NCI-H2171 treated with DMSO at 0.1 percent for 48 hours (cell line): ENCODE data around the gene GPN2.
"Not testable (repeated sequence)": the region's sequence is repeated elsewhere in the genome, so short reads cannot be mapped to it uniquely, and the experiment has no call there.

Source experiments
- DNase-seq: peaks from one replicate; lab custom pipeline; 2025; lab: John Stamatoyannopoulos, UW

Gene GPN2

DNA sequence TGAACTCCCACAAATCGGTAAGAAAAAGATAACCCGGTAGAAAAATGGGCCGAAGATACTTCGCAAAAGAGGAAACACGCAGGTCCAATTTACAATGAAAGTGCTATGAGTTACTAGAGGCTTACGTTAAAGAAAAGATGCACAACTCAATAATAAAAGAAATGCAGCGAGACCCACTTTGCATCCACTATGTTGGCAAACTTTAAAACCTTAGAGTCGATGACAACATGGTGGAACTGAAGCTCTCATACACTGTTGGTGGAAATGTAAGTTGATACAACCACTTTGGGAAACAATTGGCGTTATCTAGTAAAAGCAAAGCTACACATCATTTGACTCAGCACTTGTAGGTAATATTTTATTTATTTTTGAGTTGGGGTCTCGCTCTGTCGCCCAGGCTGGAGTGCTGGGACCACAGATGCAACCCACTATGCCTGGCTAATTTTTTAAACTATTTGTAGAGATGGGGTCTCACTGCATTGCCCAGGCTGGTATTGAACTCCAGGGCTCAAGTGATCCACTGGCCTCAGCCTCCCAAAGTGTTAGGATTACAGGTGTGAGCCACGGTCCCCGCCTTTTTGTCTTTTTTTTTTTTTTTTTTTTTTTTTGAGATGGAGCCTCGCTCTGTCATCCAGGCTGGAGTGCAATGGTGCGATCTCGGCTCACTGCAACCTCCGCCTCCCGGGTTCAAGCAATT is 10.9 kb upstream of the GPN2 start:
- no peak for DNase-seq

DNA sequence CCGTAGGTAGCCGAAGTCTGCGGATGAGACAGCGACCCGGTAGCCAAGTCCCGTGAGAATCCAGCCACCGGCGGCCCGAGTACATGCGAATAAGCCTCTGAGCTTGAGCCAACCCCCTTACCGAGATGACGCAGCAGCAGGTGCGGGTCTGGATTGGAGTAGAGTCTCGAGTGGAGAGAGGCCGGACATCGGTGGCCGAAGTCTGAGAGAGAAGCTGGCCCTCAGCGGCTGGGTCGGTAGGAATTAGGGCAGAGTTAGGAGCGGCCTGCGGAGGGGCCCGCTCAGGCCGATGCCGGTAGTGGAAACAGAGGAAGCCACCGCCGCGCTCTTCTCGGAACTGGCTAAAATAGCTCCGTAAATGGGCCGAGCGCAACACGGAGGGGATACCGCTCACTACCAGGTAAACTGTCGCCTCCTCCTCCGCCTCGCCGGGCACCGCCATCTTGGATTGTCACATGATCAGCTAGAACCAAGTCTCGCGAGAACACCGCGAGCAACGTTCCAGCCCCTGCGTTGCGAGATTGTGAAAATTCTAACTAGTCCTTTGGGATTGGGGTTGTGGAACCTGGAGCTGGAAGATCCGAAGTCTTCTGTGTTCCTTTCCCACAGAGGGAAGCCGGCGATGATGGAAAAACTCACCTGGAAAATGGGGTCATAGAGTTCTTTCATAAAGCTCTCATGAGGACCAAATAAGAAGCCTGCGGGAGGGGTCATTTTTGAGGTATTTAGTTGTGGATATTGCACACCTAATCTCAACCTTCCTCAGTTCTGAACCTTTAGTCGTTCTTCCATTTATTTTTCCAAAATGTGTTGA is 10.1 kb upstream of the GPN2 start, which contains the start of gene GPATCH3:
Gene GPATCH3, minus strand, starts transcription at position 467 of the 814 bp plus-strand sequence. Its CDS starts 25 bp downstream, at position 442.
- DNase-seq = peak; percentile 95

DNA sequence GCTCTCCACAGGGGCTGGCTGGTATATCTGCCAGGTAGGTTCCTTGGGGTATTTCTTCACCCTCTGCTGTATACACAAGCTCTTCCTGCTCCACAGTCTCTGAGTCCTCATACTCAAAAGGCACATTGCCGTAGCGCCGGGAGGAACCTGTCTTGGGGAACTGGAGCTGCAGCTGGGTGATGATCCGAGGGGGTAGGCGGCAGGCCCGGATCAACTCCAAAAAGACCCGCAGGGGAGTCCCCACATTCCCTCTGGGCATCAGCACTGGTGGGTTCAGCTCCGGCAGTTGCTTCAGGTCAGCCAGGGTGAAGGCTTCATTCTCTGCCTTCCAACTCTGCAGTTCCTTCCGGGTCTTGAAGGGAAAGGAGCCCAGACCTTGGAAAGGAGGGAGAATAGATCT is 7.3 kb upstream of the GPN2 start:
- no peak for DNase-seq

DNA sequence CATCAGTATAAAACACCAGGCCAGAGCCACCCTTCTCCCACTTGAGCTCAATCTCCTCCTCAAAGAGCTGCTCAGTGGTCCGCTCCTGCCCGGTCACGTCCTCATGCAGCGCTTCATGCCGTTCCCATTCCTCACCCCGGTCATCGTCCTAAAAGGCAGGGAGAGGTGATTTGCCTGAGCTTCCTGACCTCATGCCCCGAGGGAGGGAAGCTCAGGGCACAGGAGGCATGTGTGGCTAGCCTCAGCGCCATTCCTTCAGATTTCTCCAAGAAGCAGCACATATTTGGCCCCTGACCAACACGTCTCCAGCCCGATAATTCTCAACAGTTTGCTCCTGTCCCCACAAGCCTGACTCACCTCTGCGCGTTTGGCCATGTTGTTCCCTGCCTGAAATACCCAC is 4.2 kb upstream of the GPN2 start:
- DNase-seq = no peak

DNA sequence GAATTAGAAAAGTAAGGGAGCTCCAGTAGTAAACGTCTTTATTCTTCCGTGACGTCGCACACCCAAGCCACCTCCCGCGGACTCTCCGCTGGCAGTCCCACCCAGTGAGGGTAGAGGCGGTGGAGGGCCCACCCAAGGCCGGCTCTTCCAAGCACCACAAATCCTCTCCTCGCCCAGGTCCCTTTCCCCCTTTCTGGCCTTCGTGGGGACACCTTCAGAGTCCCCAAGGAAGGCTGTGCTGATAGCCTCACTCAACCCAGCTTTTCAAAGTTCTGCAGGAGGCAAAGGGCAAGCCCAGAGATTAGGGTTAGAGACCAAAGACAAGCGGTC is 349 bp upstream of the GPN2 start:
- DNase-seq = no peak

DNA sequence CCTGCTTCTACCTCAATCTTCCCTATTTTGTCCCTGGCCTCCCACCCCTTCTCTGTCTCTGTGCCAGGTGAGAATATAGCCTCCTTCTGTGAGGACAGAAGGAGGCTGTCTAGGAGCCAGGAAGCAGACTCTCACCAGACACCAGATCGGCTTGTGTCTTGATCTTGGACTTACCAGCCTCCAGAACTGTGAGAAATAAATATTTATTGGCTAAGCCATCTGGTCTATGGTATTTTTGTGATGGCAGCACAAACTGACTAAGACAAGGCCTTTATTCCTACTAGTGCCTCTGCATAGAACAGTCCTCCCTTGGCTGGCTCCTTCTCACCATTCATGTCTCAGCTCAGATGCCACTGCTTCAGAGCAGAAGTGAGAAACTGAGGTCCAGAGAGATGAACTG is 1.9 kb downstream of the GPN2 start:
- no peak for DNase-seq

DNA sequence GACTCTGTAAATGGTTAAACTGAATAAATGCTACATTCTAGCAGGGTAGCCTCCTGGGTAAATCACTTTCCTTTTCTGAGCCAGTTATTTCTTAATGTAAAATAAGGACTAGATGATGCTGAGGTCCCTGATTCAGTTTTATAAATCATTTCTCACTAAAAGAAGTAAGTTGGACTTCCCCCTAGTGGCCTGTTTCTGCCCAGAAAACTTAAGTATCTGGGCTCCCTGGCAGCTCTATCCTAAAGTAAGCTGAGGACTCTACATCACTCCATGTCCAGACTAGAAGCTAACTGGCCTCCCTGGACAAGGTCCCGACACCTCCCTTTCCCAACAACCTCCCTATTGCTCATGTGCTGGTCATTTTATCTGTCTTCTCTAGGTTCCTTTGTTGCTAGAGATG is 3.0 kb downstream of the GPN2 start:
- DNase-seq = peak; percentile 16

DNA sequence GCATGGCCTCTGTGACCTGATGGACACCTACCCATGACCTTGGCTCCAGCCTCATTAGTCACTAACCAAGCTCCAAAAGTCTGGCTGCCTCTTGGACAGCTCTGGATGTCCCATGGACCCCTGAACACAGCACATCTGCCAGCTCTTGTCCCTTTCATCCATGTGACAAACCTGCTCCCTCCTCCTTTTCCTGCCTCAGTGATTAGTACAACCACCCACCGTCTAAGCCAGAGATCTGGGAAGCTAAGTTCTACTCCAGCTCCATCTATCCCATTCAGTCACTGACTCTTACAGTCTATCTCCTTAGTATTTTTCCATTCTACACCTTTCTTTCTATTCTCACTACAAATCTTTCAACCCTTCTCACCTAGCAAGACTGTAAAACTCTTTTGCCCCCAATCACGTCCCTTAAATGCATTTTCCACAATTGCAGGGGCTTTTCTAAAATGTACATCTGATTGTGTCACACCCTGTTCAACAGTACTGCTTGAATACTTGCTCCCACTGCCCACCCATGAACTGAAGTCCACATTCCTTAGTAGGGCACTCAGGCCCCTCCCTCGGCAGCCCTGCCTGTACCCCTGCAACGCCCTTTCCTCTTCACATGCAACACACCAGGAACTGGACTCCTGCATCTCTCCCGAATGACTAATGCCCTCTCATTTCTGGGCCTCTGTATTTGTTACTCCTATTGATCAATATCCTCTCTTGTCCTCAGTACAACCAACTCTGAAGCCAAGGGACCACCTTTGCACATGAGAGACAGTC is 7.2 kb downstream of the GPN2 start:
- no peak for DNase-seq

DNA sequence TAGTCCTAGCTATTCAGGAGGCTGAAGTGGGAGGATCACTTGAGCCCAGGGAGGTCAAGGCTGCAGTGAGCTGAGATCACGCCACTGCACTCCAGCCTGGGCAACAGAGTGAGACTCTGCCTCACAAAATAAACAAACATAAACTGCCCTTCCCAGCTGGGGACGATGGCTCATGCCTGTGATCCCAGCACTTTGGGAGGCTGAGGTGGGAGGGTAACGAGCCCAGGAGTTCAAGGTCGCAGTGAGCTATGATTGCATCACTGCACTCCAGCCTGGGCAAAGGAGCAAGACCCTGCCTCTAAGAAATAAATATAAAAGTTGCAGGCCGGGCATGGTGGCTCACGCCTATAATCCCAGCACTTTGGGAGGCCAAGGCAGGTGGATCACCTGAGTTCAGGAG is 8.5 kb downstream of the GPN2 start:
- DNase-seq = not testable (repeated sequence)

DNA sequence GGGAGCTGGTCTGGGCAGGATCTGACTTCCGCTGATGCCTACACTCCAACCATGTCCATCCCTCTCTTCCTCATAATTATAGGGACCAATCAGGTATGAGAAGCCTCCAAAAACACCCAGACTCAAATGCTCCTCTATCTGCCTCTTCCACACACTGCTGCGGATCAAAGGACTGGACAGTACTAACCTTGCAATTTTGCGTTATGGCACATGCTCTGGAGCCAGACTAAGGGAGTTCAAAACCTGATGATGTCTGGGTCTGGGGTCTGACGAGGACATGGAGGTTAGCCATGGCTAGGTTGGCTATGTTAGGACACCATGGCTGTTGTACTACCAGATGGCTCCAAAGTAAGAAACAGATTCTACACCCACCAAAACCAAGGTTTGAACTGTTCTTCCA is 10.3 kb downstream of the GPN2 start:
- DNase-seq = no peak

DNA sequence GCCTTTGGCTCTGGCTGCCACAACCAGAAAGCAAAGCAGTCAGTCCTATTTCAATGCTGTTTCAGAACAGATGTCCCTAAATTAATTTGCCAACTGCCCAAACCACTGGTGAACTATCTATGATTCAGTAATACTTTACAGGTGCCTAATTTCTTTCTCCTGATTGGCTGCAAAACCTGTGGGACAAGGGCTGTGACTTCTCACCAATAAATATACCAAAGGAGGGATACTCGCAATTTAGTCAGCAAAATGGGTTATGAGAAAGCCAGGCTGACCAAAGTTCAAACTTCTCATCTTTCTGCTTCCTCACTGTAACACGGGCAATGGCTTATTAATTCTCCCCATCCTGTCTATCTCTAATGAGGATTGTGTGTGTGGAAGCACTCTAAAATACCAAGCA is 12.8 kb downstream of the GPN2 start:
- no peak for DNase-seq

DNA sequence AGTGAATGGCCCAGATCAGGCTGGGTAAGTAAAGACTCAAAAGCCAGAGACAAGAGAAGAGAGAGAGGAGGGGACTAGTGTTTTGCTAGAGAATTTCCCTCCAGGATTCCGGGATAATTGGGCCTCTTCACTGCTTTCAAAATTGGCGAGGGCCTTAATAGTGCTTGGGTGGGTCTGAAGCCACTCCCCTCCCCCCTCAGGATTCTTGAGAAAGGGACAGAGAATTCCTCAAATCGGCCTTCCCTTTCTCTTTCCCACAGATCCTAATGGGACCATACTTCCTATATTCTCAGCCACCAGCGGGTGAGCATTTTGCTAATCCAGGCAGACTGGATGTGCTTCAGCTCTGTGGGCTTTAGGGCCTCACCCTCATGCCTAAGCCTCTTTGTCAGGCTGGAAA is 15.2 kb downstream of the GPN2 start:
- DNase-seq = no peak

DNA sequence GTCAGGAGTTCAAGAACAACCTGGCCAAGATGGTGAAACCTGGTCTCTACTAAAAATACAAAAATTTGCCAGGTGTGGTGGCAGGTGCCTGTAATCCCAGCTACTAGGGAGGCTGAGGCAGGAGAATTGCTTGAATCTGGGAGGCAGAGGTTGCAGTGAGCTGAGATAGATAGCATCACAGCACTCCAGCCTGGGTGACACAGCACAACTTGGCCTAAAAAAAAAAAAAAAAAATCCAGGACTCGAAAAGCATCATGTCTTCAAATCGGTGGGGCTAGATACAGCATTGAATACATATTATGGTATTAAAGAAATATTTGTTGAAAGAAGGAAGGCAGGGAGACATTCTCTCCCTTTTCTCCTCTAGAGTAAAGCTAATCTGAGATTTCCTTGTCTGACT is 17.0 kb downstream of the GPN2 start:
- DNase-seq = not testable (repeated sequence)

DNA sequence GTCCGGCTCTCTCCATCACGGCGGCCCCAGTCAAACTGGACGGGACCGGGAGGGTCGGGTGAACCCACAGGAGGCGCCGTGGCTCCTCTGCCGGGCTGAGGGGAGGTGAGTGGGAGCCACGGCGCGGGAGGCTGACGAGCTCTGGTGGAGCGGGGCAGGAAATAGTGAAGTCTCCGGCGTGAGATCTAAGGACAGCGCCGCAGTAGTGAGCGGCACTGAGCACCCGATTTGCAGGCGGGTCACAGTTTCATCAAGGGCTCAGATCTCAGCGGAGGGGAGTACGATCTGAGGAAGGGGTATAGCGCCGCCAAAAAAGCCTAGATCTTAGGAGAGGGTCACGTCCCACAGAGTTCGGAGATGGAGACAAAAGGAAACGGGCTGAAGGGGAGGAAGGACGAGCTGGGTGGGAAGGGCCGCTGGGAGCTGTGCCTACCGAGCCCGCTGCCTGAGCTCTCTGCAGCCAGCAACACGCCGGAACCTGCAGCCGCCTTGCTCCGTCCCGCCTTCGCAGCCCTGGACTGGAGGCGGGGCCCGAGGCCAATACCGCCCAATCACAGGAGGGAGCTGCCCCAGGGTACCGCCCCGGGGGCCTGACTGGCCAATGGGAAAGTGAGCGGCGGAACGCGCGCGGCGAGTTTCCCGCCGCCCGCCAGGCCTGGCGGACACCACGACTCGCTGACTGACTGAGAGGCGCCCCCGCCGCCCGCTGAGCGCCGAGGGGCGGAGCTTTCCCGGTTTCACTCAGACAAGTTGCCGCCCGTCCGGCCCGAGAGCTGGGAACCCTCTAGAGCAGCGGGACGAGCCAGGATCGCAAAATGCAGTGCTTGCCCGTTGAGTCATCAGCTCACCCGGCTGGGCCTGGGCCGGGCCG is 25.2 kb downstream of the GPN2 start:
- DNase-seq = peak; percentile 98

DNA sequence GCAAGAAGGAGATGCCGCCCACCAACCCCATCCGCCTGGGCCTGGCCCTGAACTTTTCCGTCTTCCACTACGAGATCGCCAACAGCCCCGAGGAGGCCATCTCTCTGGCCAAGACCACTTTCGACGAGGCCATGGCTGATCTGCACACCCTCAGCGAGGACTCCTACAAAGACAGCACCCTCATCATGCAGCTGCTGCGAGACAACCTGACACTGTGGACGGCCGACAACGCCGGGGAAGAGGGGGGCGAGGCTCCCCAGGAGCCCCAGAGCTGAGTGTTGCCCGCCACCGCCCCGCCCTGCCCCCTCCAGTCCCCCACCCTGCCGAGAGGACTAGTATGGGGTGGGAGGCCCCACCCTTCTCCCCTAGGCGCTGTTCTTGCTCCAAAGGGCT is 26.4 kb downstream of the GPN2 start:
- no peak for DNase-seq

DNA sequence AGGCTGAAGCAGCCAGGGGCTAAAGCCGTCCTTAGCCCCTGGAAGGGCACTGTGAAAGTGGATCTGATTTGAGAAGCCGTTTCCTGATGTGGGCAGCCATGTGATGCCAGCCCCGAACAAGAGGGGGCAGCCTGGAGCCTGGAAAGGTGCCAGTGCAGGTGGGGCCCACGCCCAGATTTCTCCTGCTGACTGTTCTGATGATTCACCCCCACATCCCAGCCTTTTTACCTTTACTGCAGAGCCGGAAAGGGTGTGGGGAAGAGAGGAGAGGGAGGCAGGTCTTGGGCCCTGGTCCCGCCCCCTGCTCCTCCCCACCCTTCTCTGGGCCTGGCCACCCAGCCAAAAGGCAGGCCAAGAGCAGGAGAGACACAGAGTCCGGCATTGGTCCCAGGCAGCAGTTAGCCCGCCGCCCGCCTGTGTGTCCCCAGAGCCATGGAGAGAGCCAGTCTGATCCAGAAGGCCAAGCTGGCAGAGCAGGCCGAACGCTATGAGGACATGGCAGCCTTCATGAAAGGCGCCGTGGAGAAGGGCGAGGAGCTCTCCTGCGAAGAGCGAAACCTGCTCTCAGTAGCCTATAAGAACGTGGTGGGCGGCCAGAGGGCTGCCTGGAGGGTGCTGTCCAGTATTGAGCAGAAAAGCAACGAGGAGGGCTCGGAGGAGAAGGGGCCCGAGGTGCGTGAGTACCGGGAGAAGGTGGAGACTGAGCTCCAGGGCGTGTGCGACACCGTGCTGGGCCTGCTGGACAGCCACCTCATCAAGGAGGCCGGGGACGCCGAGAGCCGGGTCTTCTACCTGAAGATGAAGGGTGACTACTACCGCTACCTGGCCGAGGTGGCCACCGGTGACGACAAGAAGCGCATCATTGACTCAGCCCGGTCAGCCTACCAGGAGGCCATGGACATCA is 27.1 kb downstream of the GPN2 start, which contains the start of gene SFN:
Gene SFN, plus strand, starts transcription at position 369 of the 904 bp plus-strand sequence. Its CDS starts 64 bp downstream, at position 433.
- DNase-seq = peak; percentile 79

DNA sequence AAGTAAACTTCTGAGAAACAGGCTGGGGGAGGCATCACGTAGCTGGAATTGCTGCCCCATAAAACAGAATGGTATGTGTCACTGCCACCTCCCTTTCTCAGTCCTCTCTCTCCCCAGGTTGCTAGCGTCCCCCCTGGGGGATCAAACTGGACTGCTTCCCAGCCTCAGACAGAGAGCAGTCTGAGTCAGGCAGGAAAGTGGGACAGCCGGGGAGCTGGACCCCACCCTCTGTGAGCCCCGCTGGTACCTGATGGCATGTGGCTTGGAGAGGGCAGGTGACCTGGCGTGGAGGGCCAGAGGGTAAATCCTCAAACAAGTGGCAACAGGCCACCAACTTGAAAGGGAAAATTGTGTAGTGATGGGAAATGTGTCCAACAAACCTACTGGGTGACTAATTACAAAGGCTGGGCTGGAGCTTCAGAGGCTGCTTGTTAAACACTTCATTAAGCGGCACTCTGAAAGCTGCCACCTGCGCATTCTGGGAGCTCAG is 28.1 kb downstream of the GPN2 start:
- DNase-seq = peak; percentile 63

DNA sequence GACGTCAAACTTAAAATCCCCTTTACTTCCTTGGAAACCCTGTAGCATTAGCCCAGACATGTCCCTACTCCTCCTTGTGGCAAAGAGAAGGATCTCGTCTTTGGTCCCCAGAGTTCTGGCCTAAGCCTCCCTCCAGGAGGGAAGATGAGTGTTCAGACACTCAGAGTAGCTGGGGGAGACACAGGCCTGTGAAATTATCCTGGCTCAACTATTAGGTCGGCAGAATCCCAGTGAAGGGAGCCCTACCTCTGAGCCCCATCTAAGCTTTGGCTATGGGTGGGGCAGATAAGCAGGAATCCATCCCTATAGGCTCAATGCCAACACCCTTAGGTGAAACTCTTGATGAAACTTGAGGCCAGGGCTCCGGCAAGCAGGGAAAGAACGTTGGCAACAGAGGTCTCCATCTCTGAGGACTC is 28.8 kb downstream of the GPN2 start:
- DNase-seq = no peak

DNA sequence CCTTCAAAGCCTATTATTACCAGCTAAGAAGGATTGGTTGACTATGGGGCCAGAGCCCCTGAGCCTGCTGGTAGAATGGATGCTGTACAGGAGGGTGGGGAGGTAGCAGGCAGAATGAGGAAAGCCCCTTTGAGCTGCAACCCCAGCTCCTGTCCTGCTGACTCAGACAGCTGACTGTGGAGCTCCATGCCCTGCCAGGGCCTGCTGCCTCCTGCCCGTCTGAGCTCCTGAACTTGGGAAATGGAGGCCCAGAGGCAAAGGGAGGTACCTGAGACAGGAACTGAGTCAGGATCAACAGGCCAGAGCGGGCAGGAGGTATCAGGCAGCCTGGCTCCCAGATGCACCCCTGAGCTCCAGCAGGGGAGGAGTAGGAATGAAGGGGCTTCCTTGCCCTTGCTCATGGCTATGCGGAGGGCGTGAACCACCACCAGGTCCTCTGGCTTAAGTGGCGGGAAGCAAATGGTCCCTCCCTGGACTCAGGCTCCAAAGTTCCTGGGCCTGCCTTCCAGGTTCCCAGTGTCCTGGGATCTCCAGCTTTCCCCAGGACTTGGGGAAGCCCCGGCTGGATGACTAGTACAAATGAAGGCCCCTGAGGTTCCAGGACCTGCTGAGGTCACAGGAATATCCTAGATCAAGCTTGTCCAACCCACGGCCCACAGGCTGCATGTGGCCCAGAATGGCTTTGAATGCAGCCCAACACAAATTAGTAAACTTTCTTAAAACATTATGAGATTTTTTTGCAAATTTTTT is 31.0 kb downstream of the GPN2 start:
- DNase-seq = no peak

DNA sequence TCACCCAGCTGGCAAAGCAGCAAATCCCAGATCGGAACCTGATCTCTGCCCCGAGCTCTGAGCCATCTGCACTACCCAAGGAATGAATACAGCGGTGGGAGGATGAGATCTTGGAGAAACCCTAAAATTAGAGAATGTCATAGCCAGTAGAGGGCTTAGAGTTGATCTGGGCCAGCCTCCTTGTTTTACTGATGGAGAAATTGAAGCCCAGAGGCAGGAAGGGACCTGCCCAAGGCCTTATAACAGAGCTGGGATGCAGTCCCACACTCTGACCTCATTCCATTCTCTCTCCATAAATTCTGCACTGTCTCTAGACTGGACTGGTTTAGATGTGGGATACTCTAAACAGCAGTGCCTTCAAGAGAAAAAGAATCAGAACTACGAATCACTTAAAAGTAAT is 31.9 kb downstream of the GPN2 start:
- DNase-seq = peak; percentile 96
